ENCODE measurements around the gene FCN2.

Gene FCN2

GRCh38 chr9:134888603-134889190 is 8.1 kb downstream of the FCN2 start:
- no peak for DNase-seq (ENCODE audit: low read depth)

DNA sequence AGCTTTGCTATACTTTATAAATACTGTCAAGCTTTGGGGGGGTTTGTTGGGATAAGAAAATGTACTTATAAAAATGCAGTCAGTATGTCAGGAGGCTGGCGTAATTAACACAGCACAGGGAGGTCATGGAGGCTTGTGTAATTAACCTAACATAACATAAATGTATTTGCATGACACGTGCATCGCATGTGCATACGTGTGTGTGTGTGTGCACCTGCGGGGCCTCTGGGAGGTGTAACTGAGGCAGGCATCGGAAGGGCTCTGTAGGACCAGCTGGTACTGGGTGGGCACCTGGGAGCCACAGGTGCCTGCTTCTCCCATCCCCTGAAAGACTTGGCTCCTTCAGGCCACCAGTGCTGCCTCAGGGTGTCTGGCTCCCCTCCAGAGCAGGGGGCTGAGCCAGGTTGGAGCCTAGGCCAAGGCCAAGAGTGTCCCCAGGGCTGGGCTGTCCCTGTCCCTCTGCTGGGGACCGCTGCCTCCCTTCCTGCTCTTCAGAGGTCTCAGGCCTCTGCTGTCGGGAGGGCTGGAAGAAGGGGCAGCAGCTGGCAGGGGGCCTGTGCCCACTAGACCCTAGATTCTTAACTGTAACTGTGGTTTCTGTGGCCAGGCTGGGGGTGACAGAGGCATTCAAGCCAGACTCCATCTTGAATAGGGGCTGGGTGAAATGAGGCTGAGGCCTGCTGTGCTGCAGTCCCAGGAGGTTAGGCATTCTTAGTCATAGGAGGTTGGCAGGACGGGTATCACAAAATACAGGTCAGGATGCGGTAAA is 9.0 kb downstream of the FCN2 start:
- DNase-seq (ENCODE audit: low read depth): no peak

- DNase-seq (ENCODE audit: low read depth): no peak
Measured at GRCh38 chr9:134890155-134890495, 9.5 kb downstream of the FCN2 start.

GRCh38 chr9:134891053-134891452 is 10.4 kb downstream of the FCN2 start:
- DNase-seq (ENCODE audit: low read depth): no peak

- DNase-seq (ENCODE audit: low read depth): no peak
Measured at GRCh38 chr9:134891713-134892112, 11.1 kb downstream of the FCN2 start.

- no peak for DNase-seq (ENCODE audit: low read depth)
Measured at GRCh38 chr9:134892221-134892620, 11.6 kb downstream of the FCN2 start.

DNA sequence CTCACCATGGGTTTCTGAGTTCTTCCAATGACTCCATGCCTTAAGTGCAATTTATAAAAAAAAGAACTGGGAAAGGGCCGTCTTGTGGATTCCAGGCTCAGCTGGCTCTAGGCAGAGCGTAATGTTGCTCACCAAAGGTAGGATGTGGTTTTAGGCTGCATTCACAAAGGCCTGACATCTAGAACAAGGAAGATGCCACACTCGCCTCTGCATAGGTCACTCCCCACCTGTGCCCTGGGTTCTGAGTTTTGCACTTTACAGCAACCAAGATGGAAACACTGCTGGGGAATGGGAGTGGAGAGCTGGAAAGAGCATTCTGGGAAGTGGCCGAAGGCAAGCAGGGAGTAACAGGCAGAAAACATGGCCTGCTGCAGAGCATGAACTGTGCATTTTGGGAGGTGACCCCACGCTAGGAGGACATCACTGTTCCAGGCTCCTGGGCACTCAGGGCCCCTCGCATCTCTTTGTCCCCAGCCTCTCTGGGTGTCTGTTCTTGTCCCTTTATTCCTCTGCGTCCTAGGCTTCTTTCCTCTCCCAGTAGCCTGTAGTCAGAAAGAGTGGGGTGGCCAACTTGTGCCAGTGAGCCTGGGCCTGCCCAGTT is 12.3 kb downstream of the FCN2 start:
- no peak for DNase-seq (ENCODE audit: low read depth)

DNA sequence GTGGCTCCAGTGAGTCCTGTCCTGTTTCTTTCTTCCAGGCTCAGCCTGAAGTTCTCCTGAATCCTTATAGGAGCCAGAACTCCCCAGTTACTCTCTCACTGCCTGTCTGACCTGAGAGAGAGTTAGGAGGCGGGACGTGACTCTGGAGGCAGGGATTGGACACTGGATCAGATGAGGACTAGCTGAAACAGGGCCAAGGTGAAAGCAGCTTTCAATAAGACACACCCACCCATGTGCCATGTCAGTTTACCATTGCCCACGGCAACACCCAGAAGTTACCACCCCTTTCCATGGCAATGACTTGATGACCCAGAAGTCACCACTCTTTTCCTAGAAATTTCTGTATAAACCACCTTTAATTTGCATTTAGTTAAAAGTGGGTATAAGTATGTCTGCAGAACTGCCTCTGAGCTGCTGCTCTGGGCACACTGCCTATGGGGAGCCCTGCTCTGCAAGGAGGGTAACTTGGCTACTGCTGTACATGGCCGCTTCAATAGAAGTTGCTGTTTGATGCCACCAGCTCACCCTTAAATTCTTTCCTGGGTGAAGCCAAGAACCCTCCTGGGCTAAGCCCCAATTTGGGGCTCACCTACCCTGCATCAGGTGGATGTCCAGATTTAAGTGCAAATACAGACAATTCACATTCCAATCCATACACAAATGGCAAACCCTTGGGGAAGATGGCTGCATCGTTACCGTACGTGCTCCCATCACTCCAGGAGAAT is 13.7 kb downstream of the FCN2 start:
- no peak for DNase-seq (ENCODE audit: low read depth)

DNA sequence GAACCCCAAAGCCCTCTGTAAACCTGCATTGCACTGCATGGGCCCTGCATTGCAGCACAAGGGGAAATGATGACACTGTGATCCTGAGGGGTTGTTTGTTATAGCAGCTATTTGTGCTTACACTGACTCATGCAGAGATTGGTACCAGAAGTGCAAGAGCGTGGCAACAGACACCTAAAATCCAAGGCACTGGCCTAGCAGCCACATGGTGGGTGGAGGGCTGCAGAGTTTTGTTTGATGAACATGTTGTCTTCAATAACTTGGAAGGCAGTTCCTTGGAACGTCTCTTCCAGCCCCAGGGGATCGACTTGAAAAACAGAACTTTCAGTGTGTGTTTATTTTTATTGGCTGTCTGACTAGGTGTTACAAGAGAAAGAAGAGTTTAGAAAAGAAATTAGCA is 14.5 kb downstream of the FCN2 start:
- DNase-seq (ENCODE audit: low read depth): no peak

GRCh38 chr9:134895567-134895907 is 14.9 kb downstream of the FCN2 start:
- no peak for DNase-seq (ENCODE audit: low read depth)

- no peak for DNase-seq (ENCODE audit: low read depth)
Measured at GRCh38 chr9:134895908-134896833, 15.6 kb downstream of the FCN2 start.

DNA sequence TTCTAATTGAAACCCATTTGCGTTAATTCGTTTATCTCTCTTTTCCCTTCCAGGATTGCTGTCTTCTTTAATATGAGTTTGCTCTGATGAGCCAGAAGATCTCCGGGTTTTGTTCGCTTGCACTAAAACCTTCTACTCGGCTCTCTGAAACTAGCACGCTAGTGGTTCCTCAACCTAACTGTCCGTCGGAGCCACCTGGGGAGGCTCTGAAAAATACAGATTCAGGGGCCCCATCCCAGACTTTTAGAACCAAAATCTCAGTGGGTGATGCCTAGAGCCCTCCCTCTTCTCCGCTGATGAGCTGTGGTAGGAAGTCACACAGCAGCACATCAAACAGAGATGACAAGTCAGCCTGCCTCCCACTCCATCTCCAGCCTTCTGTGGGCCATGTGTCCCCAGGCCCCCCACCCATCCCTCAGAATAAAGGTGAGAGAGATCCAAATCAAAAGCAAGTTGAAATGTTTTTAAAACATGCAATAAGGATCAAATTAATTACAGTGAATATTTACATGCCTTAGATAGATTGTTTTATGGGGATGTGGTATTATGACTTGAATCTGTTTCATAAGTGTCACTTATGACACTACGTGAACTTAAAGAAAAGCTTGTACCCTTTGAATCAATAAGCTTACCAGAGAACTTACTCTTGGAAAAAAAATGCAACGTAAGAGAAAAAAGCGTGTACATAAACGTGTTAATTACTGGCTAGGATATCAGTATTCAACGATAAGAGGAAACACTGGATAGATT is 16.4 kb downstream of the FCN2 start:
- no peak for DNase-seq (ENCODE audit: low read depth)

DNA sequence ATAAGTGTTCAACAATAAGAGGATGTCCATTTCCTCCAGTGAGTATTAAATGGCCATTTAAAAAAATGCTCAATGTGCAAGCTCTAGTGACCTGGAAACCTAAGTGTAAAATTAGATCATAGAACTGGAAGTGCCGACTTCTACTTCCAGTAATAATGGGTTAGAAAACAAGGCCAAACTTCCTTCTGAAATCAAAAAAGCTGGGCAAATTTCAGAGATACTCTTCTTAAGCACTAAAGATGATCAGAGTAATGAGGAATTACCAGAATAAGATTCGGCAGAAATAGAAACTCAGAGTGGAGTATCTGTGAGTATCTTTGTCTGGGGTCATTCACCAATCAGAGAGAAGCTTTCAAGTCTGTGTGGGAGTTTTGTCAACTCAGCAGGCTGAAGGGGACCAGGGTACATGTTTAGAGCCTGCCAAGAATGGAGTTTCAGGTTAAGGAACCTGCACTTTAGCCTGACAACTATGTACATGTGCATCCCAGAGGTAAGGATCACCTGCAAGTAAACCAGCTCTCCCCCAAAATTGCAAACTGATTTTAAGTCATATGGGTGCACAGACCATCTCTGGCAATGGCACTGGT is 17.1 kb downstream of the FCN2 start:
- DNase-seq (ENCODE audit: low read depth): no peak

- DNase-seq (ENCODE audit: low read depth): no peak
Measured at GRCh38 chr9:134898319-134898718, 17.7 kb downstream of the FCN2 start.

- no peak for DNase-seq (ENCODE audit: low read depth)
Measured at GRCh38 chr9:134899168-134899567, 18.6 kb downstream of the FCN2 start.

GRCh38 chr9:134899818-134900217 is 19.2 kb downstream of the FCN2 start:
- no peak for DNase-seq (ENCODE audit: low read depth)

GRCh38 chr9:134902936-134903335 is 22.3 kb downstream of the FCN2 start:
- no peak for DNase-seq (ENCODE audit: low read depth)

DNA sequence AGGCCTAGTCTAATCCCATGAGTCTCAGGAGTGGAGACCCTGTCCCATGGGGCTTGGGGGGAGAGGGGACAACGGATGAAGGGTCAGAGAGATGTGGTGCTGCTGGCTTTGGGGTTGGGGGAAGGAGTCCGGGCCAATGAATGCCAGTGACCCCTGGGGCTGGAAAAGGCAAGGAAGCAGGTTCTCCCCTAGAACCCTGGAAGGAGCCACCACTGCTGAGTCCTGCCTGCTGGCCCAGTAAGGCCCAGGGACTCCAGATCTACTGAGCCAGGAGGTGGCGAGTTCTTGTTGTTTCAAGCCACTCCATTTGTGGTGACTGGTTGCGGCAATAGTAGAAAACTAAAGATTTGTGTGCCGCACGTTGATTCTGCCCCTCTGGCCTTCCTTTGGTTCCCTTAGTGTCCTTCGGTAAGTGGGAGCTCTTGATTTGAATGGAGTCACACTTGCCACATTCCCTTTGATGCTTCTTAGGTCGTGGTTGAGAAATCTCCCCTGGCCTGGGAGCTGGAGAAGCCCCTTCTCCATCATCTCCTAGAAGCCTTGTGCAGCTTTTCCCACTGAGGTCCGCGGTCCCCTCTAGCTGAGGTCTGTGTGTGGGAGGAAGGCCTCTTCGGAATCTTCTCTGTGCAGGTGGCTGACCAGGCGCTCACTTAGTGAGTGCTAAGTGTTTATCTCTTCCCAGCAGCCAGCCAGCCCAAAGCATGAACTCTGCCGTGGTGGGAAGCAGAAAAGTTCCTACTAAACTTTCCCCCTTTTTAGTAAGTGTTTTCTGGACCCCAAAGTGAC is 28.1 kb downstream of the FCN2 start:
- DNase-seq (ENCODE audit: low read depth): no peak

GRCh38 chr9:134909511-134910481 is 29.2 kb downstream of the FCN2 start:
- no peak for DNase-seq (ENCODE audit: low read depth)

Data from stimulated activated CD8-positive, alpha-beta memory T cell treated with anti-CD3 and anti-CD28 coated beads, Interleukin-15, amount 100 ng/mL, for 24 hours (primary cell).